ENCODE measurements around the gene STX3.

DNA sequence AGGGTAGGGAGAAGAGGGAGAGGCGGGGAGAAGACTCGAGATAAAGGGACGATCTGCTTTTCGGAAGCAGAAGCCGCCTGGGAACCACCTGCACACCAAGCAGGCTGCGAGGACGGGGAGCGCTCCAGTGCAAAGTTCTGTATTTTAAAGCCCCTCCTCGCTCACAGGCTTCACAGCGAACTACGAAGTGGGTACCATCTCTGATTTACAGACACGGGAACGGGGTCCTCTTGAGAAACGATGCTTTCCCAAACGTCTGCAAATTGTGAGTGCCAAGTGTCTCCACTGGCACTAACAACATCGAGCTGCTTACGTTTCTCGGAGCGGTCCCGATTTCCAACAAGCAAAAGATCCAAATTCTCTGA, 700 bp upstream of the STX3 start:
- TF ChIP-seq, protein P1, sequence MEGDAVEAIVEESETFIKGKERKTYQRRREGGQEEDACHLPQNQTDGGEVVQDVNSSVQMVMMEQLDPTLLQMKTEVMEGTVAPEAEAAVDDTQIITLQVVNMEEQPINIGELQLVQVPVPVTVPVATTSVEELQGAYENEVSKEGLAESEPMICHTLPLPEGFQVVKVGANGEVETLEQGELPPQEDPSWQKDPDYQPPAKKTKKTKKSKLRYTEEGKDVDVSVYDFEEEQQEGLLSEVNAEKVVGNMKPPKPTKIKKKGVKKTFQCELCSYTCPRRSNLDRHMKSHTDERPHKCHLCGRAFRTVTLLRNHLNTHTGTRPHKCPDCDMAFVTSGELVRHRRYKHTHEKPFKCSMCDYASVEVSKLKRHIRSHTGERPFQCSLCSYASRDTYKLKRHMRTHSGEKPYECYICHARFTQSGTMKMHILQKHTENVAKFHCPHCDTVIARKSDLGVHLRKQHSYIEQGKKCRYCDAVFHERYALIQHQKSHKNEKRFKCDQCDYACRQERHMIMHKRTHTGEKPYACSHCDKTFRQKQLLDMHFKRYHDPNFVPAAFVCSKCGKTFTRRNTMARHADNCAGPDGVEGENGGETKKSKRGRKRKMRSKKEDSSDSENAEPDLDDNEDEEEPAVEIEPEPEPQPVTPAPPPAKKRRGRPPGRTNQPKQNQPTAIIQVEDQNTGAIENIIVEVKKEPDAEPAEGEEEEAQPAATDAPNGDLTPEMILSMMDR (IDR thresholded peaks at IDR 0.05) = no peak
- no peak for TF ChIP-seq POLR2AphosphoS5 (IDR thresholded peaks at IDR 0.05)

All from prostate gland (tissue), 2 donors.